ENCODE data around the gene SMAD2.
"Not testable (repeated sequence)": the region's sequence is repeated elsewhere in the genome, so short reads cannot be mapped to it uniquely, and the experiment has no call there.

The SMAD2 gene

DNA sequence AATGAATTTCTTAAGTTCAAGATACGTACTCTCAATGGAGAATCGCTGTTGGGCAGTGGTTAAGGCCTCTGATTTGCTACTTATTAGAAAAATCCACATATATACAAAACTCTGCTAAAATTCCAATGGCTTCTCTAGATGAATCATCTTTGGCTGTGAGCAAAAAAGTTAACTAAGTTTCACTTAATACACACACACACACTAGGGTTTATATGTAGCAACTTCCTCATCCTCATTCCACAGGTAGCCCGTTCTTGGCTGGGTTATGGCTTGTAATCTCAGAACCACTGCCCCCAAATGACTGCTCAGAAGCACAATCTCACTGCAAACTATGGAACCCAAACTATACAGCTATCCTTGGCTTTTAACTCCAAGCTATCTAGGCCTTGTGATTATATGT lies 99.7 kb downstream of the SMAD2 start:
- no peaks in the 10 kb centered on the region for H3K4me1 ChIP-seq (ENCODE audit: insufficient read depth, low read length, poor library complexity, severe bottlenecking)
- H3K36me3 ChIP-seq (ENCODE audit: insufficient read depth, low read length): peaks cover 7% of the 10 kb centered on the region; the same call in 1 of the 2 replicates
- no peak overlapping the region for H3K4me3 ChIP-seq (ENCODE audit: low read length, poor library complexity, severe bottlenecking)
- no peaks in the 10 kb centered on the region for H3K9me2 ChIP-seq (replicated peaks; ENCODE audit: low read depth, low read length)
- H3K9ac ChIP-seq (ENCODE audit: low read depth, low read length, poor library complexity, severe bottlenecking): no peak overlapping the region
- H4K20me1 ChIP-seq (ENCODE audit: insufficient read depth, low read length, poor library complexity, severe bottlenecking): no peaks in the 10 kb centered on the region
- no peaks in the 10 kb centered on the region for H3K9me3 ChIP-seq (ENCODE audit: insufficient read depth, low read depth, low read length)
- no peak for TF ChIP-seq EZH2phosphoT487 (IDR thresholded peaks at IDR 0.05; ENCODE audit: borderline replicate concordance)
- TF ChIP-seq, protein P1, sequence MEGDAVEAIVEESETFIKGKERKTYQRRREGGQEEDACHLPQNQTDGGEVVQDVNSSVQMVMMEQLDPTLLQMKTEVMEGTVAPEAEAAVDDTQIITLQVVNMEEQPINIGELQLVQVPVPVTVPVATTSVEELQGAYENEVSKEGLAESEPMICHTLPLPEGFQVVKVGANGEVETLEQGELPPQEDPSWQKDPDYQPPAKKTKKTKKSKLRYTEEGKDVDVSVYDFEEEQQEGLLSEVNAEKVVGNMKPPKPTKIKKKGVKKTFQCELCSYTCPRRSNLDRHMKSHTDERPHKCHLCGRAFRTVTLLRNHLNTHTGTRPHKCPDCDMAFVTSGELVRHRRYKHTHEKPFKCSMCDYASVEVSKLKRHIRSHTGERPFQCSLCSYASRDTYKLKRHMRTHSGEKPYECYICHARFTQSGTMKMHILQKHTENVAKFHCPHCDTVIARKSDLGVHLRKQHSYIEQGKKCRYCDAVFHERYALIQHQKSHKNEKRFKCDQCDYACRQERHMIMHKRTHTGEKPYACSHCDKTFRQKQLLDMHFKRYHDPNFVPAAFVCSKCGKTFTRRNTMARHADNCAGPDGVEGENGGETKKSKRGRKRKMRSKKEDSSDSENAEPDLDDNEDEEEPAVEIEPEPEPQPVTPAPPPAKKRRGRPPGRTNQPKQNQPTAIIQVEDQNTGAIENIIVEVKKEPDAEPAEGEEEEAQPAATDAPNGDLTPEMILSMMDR (conservative IDR thresholded peaks at IDR 0.05; ENCODE audit: low read length): no peak
- no peak overlapping the region for H2AFZ ChIP-seq (ENCODE audit: low read length)
- H3F3A ChIP-seq (ENCODE audit: low read depth): no peaks in the 10 kb centered on the region
- no peak overlapping the region for H3K4me2 ChIP-seq (ENCODE audit: low read depth, low read length, poor library complexity, severe bottlenecking)
- no peaks in the 10 kb centered on the region for H3K79me2 ChIP-seq (ENCODE audit: insufficient read depth, low read length)
- H3K27me3 ChIP-seq (ENCODE audit: insufficient read depth, low read length, poor library complexity, severe bottlenecking): no peaks in the 10 kb centered on the region

DNA sequence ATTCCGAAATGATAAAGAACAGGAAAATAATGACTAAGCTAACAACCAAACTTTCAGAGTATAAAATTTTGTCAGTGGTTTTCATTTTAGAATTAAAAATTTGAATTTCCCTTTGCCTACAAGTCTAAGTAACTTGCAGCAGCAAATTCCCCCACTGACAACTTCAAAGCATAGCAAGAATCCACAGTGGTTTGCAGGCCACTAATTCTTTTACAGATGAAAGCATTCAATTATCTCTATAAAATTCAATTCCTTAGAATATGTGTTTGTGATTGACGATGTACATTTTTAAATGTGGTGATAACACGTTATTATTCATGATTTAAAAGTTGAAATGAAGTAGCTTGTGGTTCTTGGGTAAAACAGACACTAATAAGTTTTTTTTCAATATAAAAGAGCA lies 100.6 kb downstream of the SMAD2 start:
- H4K20me1 ChIP-seq (ENCODE audit: insufficient read depth, low read length, poor library complexity, severe bottlenecking): no peaks in the 10 kb centered on the region
- peaks cover 7% of the 10 kb centered on the region; the same call in 1 of the 2 replicates for H3K36me3 ChIP-seq (ENCODE audit: insufficient read depth, low read length)

GRCh38 chr18:47828031-47828430 lies 102.4 kb downstream of the SMAD2 start:
- not testable (repeated sequence) for H3K4me3 ChIP-seq (ENCODE audit: low read length, poor library complexity, severe bottlenecking); H3K9me2 ChIP-seq (replicated peaks; ENCODE audit: low read depth, low read length); H3K36me3 ChIP-seq (ENCODE audit: insufficient read depth, low read length); H3K4me1 ChIP-seq (ENCODE audit: insufficient read depth, low read length, poor library complexity, severe bottlenecking); H4K20me1 ChIP-seq (ENCODE audit: insufficient read depth, low read length, poor library complexity, severe bottlenecking); H3F3A ChIP-seq (ENCODE audit: low read depth); H2AFZ ChIP-seq (ENCODE audit: low read length); H3K9me3 ChIP-seq (ENCODE audit: insufficient read depth, low read depth, low read length); H3K4me2 ChIP-seq (ENCODE audit: low read depth, low read length, poor library complexity, severe bottlenecking); H3K79me2 ChIP-seq (ENCODE audit: insufficient read depth, low read length); H3K27me3 ChIP-seq (ENCODE audit: insufficient read depth, low read length, poor library complexity, severe bottlenecking); H3K9ac ChIP-seq (ENCODE audit: low read depth, low read length, poor library complexity, severe bottlenecking)

More for the DNA sequence above, 100.6 kb downstream of the SMAD2 start:
- Histone ChIP-seq H3K4me2 (ENCODE audit: low read depth, low read length, poor library complexity, severe bottlenecking) (no peak overlapping the region), H3K9me2 (replicated peaks; ENCODE audit: low read depth, low read length) (no peaks in the 10 kb centered on the region), H3K9ac (ENCODE audit: low read depth, low read length, poor library complexity, severe bottlenecking) (no peak overlapping the region), H2AFZ (ENCODE audit: low read length) (no peak overlapping the region), H3K27me3 (ENCODE audit: insufficient read depth, low read length, poor library complexity, severe bottlenecking) (no peaks in the 10 kb centered on the region), H3K79me2 (ENCODE audit: insufficient read depth, low read length) (no peaks in the 10 kb centered on the region), H3F3A (ENCODE audit: low read depth) (no peaks in the 10 kb centered on the region), H3K4me1 (ENCODE audit: insufficient read depth, low read length, poor library complexity, severe bottlenecking) (no peaks in the 10 kb centered on the region), H3K9me3 (ENCODE audit: insufficient read depth, low read depth, low read length) (no peaks in the 10 kb centered on the region), H3K4me3 (ENCODE audit: low read length, poor library complexity, severe bottlenecking) (no peak overlapping the region)
- TF ChIP-seq EZH2phosphoT487 (IDR thresholded peaks at IDR 0.05; ENCODE audit: borderline replicate concordance): no peak
- TF ChIP-seq, protein P1 (conservative IDR thresholded peaks at IDR 0.05; ENCODE audit: low read length): no peak

Data from Loucy (cell line).